ENCODE measurements around the gene RALB.
"Not testable (repeated sequence)": the region's sequence is repeated elsewhere in the genome, so short reads cannot be mapped to it uniquely, and the experiment has no call there.

Gene RALB

GRCh38 chr2:120257522-120257921, 4.9 kb downstream of the RALB start:
- DNase-seq (ENCODE audit: low spot score): no peak
- H3K27ac ChIP-seq: no peak overlapping the region
- no peak overlapping the region for H3K4me3 ChIP-seq
- TF ChIP-seq, protein P1, sequence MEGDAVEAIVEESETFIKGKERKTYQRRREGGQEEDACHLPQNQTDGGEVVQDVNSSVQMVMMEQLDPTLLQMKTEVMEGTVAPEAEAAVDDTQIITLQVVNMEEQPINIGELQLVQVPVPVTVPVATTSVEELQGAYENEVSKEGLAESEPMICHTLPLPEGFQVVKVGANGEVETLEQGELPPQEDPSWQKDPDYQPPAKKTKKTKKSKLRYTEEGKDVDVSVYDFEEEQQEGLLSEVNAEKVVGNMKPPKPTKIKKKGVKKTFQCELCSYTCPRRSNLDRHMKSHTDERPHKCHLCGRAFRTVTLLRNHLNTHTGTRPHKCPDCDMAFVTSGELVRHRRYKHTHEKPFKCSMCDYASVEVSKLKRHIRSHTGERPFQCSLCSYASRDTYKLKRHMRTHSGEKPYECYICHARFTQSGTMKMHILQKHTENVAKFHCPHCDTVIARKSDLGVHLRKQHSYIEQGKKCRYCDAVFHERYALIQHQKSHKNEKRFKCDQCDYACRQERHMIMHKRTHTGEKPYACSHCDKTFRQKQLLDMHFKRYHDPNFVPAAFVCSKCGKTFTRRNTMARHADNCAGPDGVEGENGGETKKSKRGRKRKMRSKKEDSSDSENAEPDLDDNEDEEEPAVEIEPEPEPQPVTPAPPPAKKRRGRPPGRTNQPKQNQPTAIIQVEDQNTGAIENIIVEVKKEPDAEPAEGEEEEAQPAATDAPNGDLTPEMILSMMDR (IDR thresholded peaks at IDR 0.05): no peak

GRCh38 chr2:120258196-120258595, 5.5 kb downstream of the RALB start:
- Histone ChIP-seq H3K27ac (no peak overlapping the region), H3K4me3 (no peak overlapping the region)
- TF ChIP-seq, protein P1 (IDR thresholded peaks at IDR 0.05): no peak
- no peak for DNase-seq (ENCODE audit: low spot score)

- DNase-seq (ENCODE audit: low spot score); H3K4me3 ChIP-seq; H3K27ac ChIP-seq: not testable (repeated sequence)
Observed at GRCh38 chr2:120259939-120260338, 7.3 kb downstream of the RALB start.

DNA sequence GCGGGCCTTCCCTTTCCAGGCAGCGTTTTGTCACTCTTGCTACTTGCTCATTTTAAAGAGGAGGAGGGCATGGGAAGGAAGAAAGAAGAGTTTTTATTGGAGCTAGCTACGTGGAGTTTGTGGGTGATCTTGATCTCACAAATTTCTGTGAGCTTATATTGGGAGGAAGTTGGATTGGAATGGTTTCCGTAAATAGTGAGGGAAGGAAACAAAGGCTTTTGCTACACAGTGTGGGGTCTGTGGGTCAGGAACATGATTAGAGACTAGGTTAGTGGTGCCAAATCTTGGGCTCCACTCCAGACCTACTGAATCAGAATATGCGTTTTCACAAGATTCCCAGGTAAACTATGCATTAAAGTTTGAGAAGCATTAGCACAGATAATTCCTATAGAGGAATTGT, 8.1 kb downstream of the RALB start:
- Histone ChIP-seq H3K27ac (no peak overlapping the region), H3K4me3 (no peak overlapping the region)
- no peak for DNase-seq (ENCODE audit: low spot score)
- TF ChIP-seq, protein P1 (IDR thresholded peaks at IDR 0.05): no peak

GRCh38 chr2:120261387-120262006, 8.8 kb downstream of the RALB start:
- H3K4me3 ChIP-seq: no peak overlapping the region
- no peak for DNase-seq (ENCODE audit: low spot score)
- H3K27ac ChIP-seq: no peak overlapping the region
- TF ChIP-seq, protein P1 (IDR thresholded peaks at IDR 0.05): no peak

DNA sequence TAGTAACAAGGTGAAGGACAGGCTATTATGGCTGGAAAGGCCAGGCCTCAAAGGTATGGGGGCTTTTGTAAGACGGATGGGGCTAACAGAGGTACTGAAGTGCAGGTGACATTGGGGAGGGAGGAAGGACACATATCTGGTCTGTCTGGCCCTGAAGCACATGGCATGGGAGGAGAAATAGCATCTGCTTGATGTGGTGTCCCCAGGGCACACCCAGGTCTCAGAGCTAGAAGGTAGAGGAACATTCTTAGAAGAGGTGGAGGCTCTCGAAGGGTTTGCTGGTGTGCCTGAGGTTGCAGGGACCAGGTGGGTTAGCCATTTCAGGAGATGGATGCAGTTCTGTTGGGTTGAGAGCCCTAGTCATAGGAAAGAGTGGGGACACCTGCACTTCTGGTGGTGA, 9.5 kb downstream of the RALB start:
- TF ChIP-seq, protein P1 (IDR thresholded peaks at IDR 0.05): no peak
- no peak for DNase-seq (ENCODE audit: low spot score)
- no peak overlapping the region for H3K27ac ChIP-seq
- no peak overlapping the region for H3K4me3 ChIP-seq

- TF ChIP-seq, protein P1 (IDR thresholded peaks at IDR 0.05): no peak
- Histone ChIP-seq H3K4me3 (no peak overlapping the region), H3K27ac (no peak overlapping the region)
- no peak for DNase-seq (ENCODE audit: low spot score)
Observed at GRCh38 chr2:120262761-120263428, 10.2 kb downstream of the RALB start.

Measured in coronary artery (tissue), 2 donors.